Measurements from ENCODE around the gene ERI3. TPM values are rescaled to one million over a fixed set of nuclear protein-coding genes. Genes with fewer than 3 reads are reported as not detected.

ERI3 gene
- total RNA-seq, 1 donor from 2014 or later: 31.0 TPM

GRCh38 chr1:44293761-44294315 lies 61.2 kb downstream of the ERI3 start:
- no peaks in the 10 kb centered on the region for H3K36me3 ChIP-seq
- H3K4me1 ChIP-seq: peaks cover 3% of the 10 kb centered on the region
- H2AFZ ChIP-seq (replicated peaks): no peak overlapping the region
- no peaks in the 10 kb centered on the region for H3K27me3 ChIP-seq
- no peaks in the 10 kb centered on the region for H3K9me3 Mint-ChIP-seq
- no peaks in the 10 kb centered on the region for H3F3A ChIP-seq (ENCODE audit: low read depth)
- H4K20me1 ChIP-seq (ENCODE audit: low read depth): peaks cover 48% of the 10 kb centered on the region
- H3K27me3 Mint-ChIP-seq (ENCODE audit: insufficient read depth, low read depth): peaks cover 2% of the 10 kb centered on the region
- no peak overlapping the region for H3K4me2 ChIP-seq
- no peaks in the 10 kb centered on the region for H3K9me3 ChIP-seq (ENCODE audit: low read depth)
- no peak overlapping the region for H3K9ac ChIP-seq
- DNase-seq (ENCODE audit: low spot score): no peak
- H3K4me3 Mint-ChIP-seq: no peak overlapping the region
- no peak overlapping the region for H3K4me3 ChIP-seq
- peaks cover 28% of the 10 kb centered on the region for H3K4me1 Mint-ChIP-seq
- no peak overlapping the region for H3K27ac Mint-ChIP-seq
- H3K27ac ChIP-seq: no peak overlapping the region
- no peak for TF ChIP-seq EZH2phosphoT487 (IDR thresholded peaks at IDR 0.05)
- TF ChIP-seq EZH2 (IDR thresholded peaks at IDR 0.05): no peak
- H3K79me2 ChIP-seq (ENCODE audit: low read depth): no peaks in the 10 kb centered on the region
- H3K36me3 Mint-ChIP-seq: peaks cover 24% of the 10 kb centered on the region

GRCh38 chr1:44292651-44293050 lies 62.4 kb downstream of the ERI3 start:
- H3K4me2 ChIP-seq: no peak overlapping the region
- H3K79me2 ChIP-seq (ENCODE audit: low read depth): no peaks in the 10 kb centered on the region
- peaks cover 3% of the 10 kb centered on the region for H3K4me1 ChIP-seq
- H3K9ac ChIP-seq: no peak overlapping the region
- no peak for DNase-seq (ENCODE audit: low spot score)
- H3K27ac ChIP-seq: no peak overlapping the region
- peaks cover 28% of the 10 kb centered on the region for H3K4me1 Mint-ChIP-seq
- H4K20me1 ChIP-seq (ENCODE audit: low read depth): peaks cover 48% of the 10 kb centered on the region
- TF ChIP-seq CTCF (IDR thresholded peaks at IDR 0.05) (no peak), EZH2 (IDR thresholded peaks at IDR 0.05) (no peak), EZH2phosphoT487 (IDR thresholded peaks at IDR 0.05) (no peak)
- H3K9me3 Mint-ChIP-seq: no peaks in the 10 kb centered on the region
- H3K36me3 Mint-ChIP-seq: peaks cover 25% of the 10 kb centered on the region
- no peaks in the 10 kb centered on the region for H3F3A ChIP-seq (ENCODE audit: low read depth)
- H3K9me3 ChIP-seq (ENCODE audit: low read depth): no peaks in the 10 kb centered on the region
- H3K27me3 ChIP-seq: no peaks in the 10 kb centered on the region
- H3K36me3 ChIP-seq: no peaks in the 10 kb centered on the region
- H3K27me3 Mint-ChIP-seq (ENCODE audit: insufficient read depth, low read depth): no peaks in the 10 kb centered on the region
- H3K27ac Mint-ChIP-seq: no peak overlapping the region
- H3K4me3 Mint-ChIP-seq: no peak overlapping the region
- no peak overlapping the region for H2AFZ ChIP-seq (replicated peaks)
- no peak overlapping the region for H3K4me3 ChIP-seq

- TF ChIP-seq EZH2 (IDR thresholded peaks at IDR 0.05) (no peak), CTCF (IDR thresholded peaks at IDR 0.05) (no peak), EZH2phosphoT487 (IDR thresholded peaks at IDR 0.05) (no peak)
- Histone ChIP-seq H3K4me2 (no peak overlapping the region), H3F3A (ENCODE audit: low read depth) (no peaks in the 10 kb centered on the region), H3K79me2 (ENCODE audit: low read depth) (no peaks in the 10 kb centered on the region), H4K20me1 (ENCODE audit: low read depth) (peaks cover 31% of the 10 kb centered on the region), H3K27me3 (no peaks in the 10 kb centered on the region), H3K36me3 (no peaks in the 10 kb centered on the region), H3K9ac (no peak overlapping the region), H3K4me1 (no peaks in the 10 kb centered on the region), H3K27ac (no peak overlapping the region), H3K4me3 (no peak overlapping the region), H2AFZ (replicated peaks) (no peak overlapping the region), H3K9me3 (ENCODE audit: low read depth) (no peaks in the 10 kb centered on the region)
- Mint-ChIP-seq H3K4me3 (no peak overlapping the region), H3K36me3 (peaks cover 32% of the 10 kb centered on the region), H3K27ac (no peak overlapping the region), H3K9me3 (no peaks in the 10 kb centered on the region), H3K4me1 (peaks cover 7% of the 10 kb centered on the region), H3K27me3 (ENCODE audit: insufficient read depth, low read depth) (no peaks in the 10 kb centered on the region)
- DNase-seq (ENCODE audit: low spot score): no peak
These were observed 64.6 kb downstream of the ERI3 start for GRCh38 chr1:44290250-44291094.

- Histone ChIP-seq H3K4me1 (no peaks in the 10 kb centered on the region), H3K9me3 (ENCODE audit: low read depth) (no peaks in the 10 kb centered on the region), H3F3A (ENCODE audit: low read depth) (no peaks in the 10 kb centered on the region), H3K27me3 (no peaks in the 10 kb centered on the region), H3K27ac (no peak overlapping the region), H3K79me2 (ENCODE audit: low read depth) (no peaks in the 10 kb centered on the region), H3K9ac (no peak overlapping the region), H4K20me1 (ENCODE audit: low read depth) (peaks cover 29% of the 10 kb centered on the region), H2AFZ (replicated peaks) (no peak overlapping the region), H3K4me2 (no peak overlapping the region), H3K36me3 (no peaks in the 10 kb centered on the region), H3K4me3 (no peak overlapping the region)
- Mint-ChIP-seq H3K27ac (no peak overlapping the region), H3K4me1 (no peaks in the 10 kb centered on the region), H3K9me3 (no peaks in the 10 kb centered on the region), H3K27me3 (ENCODE audit: insufficient read depth, low read depth) (no peaks in the 10 kb centered on the region), H3K36me3 (peaks cover 26% of the 10 kb centered on the region), H3K4me3 (no peak overlapping the region)
- DNase-seq (ENCODE audit: low spot score): no peak
- TF ChIP-seq EZH2 (IDR thresholded peaks at IDR 0.05) (no peak), EZH2phosphoT487 (IDR thresholded peaks at IDR 0.05) (no peak), CTCF (IDR thresholded peaks at IDR 0.05) (no peak)
These were observed 65.5 kb downstream of the ERI3 start for GRCh38 chr1:44289530-44289929.
